Stimulated activated CD8-positive, alpha-beta memory T cell treated with anti-CD3 and anti-CD28 coated beads, Interleukin-7, amount 100 ng/mL, for 4 hours (primary cell): ENCODE data around the gene ASB8.

Experiments
- DNase-seq, 2 donors: peaks; one replicate each; pipeline ENCODE4 v3.0.0-alpha.2; 2020; ENCODE audit warnings: low read depth in 2 of 2

The ASB8 gene

GRCh38 chr12:48105867-48106680, 51.2 kb downstream of the ASB8 start, which contains the start of gene SENP1:
TSS of gene SENP1 (minus strand) at chr12:48106079. CDS start at chr12:48101472, 4,607 bp downstream.
- DNase-seq, result peak; percentile 78 to 85

GRCh38 chr12:48105321-48105866, 51.9 kb downstream of the ASB8 start:
- no peak for DNase-seq

- DNase-seq, result no peak
These were observed 52.8 kb downstream of the ASB8 start for GRCh38 chr12:48104531-48104930.
